MM.1S (cell line): ENCODE results near the gene ETFB.

Experiments
- EZH2 ChIP-seq: fragments of 300-600 bp; sonication (generic); optimal IDR thresholded peaks from 2 replicates; pipeline ENCODE3; 2017; ENCODE audit warnings: low read depth, mild to moderate bottlenecking, antibody characterized with exemption, low read length, mixed read lengths
- EZH2phosphoT487 ChIP-seq: fragments of 300-600 bp; sonication (generic); IDR thresholded peaks from 2 replicates; pipeline ENCODE4 v1.6.1; 2018; ENCODE audit warnings: antibody characterized with exemption, low read length
- TF ChIP-seq, protein P1 (sequence below): fragments of 300-600 bp; sonication (generic); IDR thresholded peaks from 2 replicates; pipeline ENCODE4 v1.5.1; 2016; ENCODE audit warnings: antibody characterized with exemption, low read length, mixed read lengths

DNA sequence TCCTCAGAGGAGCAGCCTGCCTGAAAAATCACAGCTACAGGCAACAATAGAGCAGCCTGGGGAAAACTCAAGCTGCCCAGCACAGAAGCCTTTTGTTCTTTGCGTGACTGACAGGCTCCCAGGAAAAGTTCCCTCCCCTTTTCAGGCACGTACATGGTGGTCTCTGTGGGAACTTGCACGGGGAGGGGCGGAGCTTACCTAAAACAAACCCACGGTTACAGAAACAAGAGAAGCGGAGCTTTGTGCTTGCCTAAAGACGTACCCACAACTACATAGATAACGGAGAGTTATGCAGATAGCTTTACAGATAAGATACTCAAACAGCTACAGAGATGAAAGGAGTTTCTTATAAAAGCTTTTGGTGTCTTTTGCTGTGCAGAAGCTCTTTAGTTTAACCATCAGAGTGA, 11.4 kb downstream of the ETFB start:
- TF ChIP-seq, protein P1, sequence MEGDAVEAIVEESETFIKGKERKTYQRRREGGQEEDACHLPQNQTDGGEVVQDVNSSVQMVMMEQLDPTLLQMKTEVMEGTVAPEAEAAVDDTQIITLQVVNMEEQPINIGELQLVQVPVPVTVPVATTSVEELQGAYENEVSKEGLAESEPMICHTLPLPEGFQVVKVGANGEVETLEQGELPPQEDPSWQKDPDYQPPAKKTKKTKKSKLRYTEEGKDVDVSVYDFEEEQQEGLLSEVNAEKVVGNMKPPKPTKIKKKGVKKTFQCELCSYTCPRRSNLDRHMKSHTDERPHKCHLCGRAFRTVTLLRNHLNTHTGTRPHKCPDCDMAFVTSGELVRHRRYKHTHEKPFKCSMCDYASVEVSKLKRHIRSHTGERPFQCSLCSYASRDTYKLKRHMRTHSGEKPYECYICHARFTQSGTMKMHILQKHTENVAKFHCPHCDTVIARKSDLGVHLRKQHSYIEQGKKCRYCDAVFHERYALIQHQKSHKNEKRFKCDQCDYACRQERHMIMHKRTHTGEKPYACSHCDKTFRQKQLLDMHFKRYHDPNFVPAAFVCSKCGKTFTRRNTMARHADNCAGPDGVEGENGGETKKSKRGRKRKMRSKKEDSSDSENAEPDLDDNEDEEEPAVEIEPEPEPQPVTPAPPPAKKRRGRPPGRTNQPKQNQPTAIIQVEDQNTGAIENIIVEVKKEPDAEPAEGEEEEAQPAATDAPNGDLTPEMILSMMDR = no peak
- no peak for TF ChIP-seq EZH2phosphoT487
- no peak for TF ChIP-seq EZH2
